IgD-negative memory B cell (primary cell): ENCODE data around the gene TECR. TPM values are rescaled to one million over a fixed set of nuclear protein-coding genes. Genes with fewer than 3 reads are reported as not detected.
A peak's percentile ranks its signal among the peaks of the same experiment; 100 is the strongest.
"Not testable (repeated sequence)": the region's sequence is repeated elsewhere in the genome, so short reads cannot be mapped to it uniquely, and the experiment has no call there.

ENCODE experiments used
- H3K27ac Mint-ChIP-seq, 3 donors: one replicate each; pipeline ENCODE4 v1.8.0; 2020 to 2022; ENCODE audit warnings: mild to moderate bottlenecking in 3 of 3, mixed read lengths in 3 of 3, moderate library complexity in 1 of 3
- H3K27me3 Mint-ChIP-seq: one replicate; pipeline ENCODE4 v1.8.0; 2021; ENCODE audit warnings: mixed read lengths
- H3K36me3 Mint-ChIP-seq: one replicate; pipeline ENCODE4 v1.8.0; 2020; ENCODE audit warnings: mild to moderate bottlenecking, mixed read lengths
- H3K4me1 Mint-ChIP-seq, 3 donors: one replicate each; pipeline ENCODE4 v1.8.0; 2020 to 2022; ENCODE audit warnings: mixed read lengths in 3 of 3, mild to moderate bottlenecking in 1 of 3
- H3K4me3 Mint-ChIP-seq, 4 donors: one replicate each; pipeline ENCODE4 v1.8.0; 2020 to 2022; ENCODE audit warnings: mild to moderate bottlenecking in 4 of 4, mixed read lengths in 4 of 4, moderate library complexity in 3 of 4
- H3K9me3 Mint-ChIP-seq, 3 donors: one replicate each; pipeline ENCODE4 v1.8.0; 2020 to 2021; ENCODE audit warnings: mixed read lengths in 3 of 3, mild to moderate bottlenecking in 1 of 3
- polyA plus RNA-seq: library from polyadenylated mRNA; unstranded; fragments of 300-500 nt; fragmentation: Illumina TruSeq; gene quantifications from one replicate; pipeline ENCODE4 v1.2.3, GENCODE V29; 2021

TECR gene
- polyA plus RNA-seq, 1 donor from 2014 or later = 145 TPM

DNA sequence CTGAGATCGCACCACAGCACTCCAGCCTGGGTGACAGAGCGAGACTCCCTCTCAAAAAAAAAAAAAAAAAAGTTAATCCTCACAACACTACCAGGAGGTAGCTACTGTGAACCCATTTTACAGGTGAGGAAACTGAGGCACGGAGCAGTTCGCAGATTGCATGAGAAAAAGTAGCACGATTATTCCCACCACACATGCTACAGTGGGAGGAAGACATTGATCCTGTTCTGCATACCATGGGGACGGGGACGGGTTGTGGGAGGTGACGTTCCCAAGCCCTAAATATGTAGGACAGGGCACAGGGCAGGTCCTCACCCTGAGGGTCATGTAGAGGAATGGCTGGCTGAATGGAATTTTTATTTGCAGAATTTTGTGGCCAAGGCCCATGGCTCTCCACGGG, 77.2 kb downstream of the TECR start:
- peaks cover 10% of the 10 kb centered on the region for H3K36me3 Mint-ChIP-seq
- no peaks in the 10 kb centered on the region for H3K9me3 Mint-ChIP-seq
- no peak overlapping the region for H3K27ac Mint-ChIP-seq
- no peak overlapping the region for H3K4me3 Mint-ChIP-seq
- peaks cover 31 to 39% (median 33%) of the 10 kb centered on the region in 3 donors for H3K4me1 Mint-ChIP-seq
- no peaks in the 10 kb centered on the region for H3K27me3 Mint-ChIP-seq

DNA sequence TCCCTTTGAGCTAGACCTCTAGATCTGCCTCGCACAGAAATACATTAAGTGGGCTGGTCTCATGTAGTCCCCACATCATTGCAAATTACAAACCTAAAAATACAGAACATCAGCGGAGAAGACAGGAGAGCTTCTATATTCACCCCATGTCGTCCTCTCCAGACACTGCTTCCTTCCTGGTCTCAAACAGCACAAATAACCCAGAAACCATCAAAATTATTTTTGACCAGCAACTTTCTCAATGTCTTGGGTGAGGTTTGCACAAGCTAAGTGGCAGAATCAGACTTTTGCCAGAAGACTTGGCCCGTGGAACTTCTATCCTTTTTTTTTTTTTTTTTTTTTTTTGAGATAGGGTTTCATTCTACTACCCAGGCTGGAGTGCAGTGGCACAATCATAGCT, 81.7 kb downstream of the TECR start:
- H3K27me3 Mint-ChIP-seq = no peaks in the 10 kb centered on the region
- peak overlapping the region in 1 of 4 donors; percentile 45 for H3K4me3 Mint-ChIP-seq
- H3K36me3 Mint-ChIP-seq = peaks cover 10% of the 10 kb centered on the region
- no peak overlapping the region for H3K27ac Mint-ChIP-seq
- H3K4me1 Mint-ChIP-seq = peaks cover 14 to 22% (median 21%) of the 10 kb centered on the region in 3 donors
- no peaks in the 10 kb centered on the region for H3K9me3 Mint-ChIP-seq

DNA sequence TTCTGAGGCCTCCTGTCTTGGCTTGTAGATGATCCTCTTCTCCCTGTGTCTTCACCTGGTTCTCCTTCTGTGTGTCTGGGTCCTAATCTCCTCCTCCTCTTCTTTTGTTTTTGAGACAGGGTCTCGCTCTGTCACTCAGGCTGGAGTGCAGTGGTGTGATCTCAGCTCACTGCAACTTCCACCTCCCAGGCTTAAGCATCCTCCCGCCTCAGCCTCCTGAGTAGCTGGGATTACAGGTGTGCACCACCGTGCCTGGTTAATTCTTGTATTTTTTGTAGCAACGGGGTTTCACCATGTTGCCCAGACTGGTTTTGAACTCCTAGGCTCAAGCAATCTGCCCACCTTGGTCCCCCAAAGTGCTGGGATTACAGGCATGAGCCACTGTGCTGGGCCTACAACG, 82.8 kb downstream of the TECR start:
- not testable (repeated sequence) for H3K4me3 Mint-ChIP-seq
- peaks cover 14 to 25% (median 20%) of the 10 kb centered on the region in 3 donors for H3K4me1 Mint-ChIP-seq

DNA sequence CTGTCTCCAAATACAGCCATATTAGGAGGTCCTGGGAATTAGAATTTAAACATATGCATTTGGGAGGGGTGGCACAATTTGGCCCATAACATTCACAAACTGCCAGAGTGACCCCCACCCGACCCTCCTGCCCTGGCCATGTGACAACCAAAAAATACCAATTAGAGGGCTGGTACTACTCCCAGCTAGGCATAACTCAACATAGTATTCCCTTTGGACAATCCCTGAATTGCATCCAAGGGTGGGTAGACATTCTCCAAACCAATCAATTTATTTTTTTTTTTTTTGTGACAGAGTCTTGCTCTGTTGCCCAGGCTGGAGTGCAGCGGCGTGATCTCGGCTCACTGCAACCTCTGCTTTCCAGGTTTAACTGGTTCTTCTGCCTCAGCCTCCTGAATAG, 83.3 kb downstream of the TECR start:
- peaks cover 0 to 1% (median 0%) of the 10 kb centered on the region in 3 donors for H3K9me3 Mint-ChIP-seq
- H3K27ac Mint-ChIP-seq = peak overlapping the region; percentile 84 to 99 (median 98)
- H3K27me3 Mint-ChIP-seq = no peaks in the 10 kb centered on the region
- peaks cover 14% of the 10 kb centered on the region for H3K36me3 Mint-ChIP-seq
- peaks cover 14 to 25% (median 20%) of the 10 kb centered on the region in 3 donors for H3K4me1 Mint-ChIP-seq
- H3K4me3 Mint-ChIP-seq = peak overlapping the region in 2 of 4 donors; percentile 51 to 54

More for the DNA sequence above, 82.8 kb downstream of the TECR start:
- H3K27me3 Mint-ChIP-seq, H3K9me3 Mint-ChIP-seq: not testable (repeated sequence)
- Mint-ChIP-seq H3K27ac (peak overlapping the region in 1 of 3 donors; percentile 84), H3K36me3 (peaks cover 14% of the 10 kb centered on the region)

DNA sequence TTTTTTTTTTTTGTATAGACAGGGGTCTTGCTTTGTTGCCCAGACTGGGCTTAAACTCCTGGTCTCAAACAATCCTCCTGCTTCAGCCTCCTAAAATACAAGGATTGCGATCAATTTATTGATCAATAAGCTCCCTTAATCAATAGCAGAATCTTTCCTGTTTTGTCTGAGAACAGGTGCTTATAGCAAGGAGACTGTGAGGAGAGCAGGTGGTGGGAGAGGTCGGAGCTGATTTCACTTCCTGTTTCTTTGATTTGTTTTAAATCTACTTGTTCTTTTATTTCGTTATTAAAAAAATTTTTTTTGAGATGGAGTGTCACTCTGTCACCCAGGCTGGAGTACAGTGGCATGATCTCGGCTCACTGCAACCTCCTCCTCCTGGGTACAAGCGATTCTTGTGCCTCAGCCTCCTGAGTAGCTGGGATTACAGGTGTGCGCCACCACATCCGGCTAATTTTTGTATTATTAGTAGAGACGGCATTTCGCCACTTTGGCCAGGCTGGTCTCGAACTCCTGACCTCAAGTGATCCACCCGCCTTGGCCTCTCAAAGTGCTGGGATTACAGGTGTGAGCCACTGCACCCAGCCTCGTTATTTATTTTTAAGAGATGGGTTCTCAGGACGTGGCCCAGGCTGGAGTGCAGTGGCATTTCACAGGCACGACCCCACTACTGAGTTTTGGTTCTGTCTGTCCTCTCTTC, 84.2 kb downstream of the TECR start:
- H3K27ac Mint-ChIP-seq = peak overlapping the region; percentile 84 to 99 (median 98)
- not testable (repeated sequence) for H3K9me3 Mint-ChIP-seq, H3K27me3 Mint-ChIP-seq
- H3K4me1 Mint-ChIP-seq = peaks cover 14 to 23% (median 16%) of the 10 kb centered on the region in 3 donors
- H3K4me3 Mint-ChIP-seq = peak overlapping the region; percentile 21 to 79 (median 62)
- H3K36me3 Mint-ChIP-seq = peaks cover 12% of the 10 kb centered on the region

DNA sequence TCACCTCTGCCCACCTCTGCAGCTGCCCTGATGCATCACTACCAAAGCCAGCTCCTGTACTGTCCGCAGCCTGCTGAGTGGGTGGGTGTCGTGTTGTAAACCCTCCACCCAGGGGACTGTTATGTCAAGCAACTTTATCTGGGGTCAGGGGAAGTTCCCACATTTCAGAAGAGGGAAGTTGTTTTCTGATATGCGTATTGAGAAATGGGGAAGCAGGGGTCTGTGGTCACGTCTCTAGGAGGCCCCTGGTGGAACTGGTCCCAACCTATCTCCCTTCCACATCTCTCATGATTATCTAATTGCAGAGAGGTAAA, 84.7 kb downstream of the TECR start:
- peaks cover 14 to 23% (median 16%) of the 10 kb centered on the region in 3 donors for H3K4me1 Mint-ChIP-seq
- peaks cover 0 to 1% (median 0%) of the 10 kb centered on the region in 3 donors for H3K9me3 Mint-ChIP-seq

More for the DNA sequence above, 84.7 kb downstream of the TECR start:
- H3K27me3 Mint-ChIP-seq = no peaks in the 10 kb centered on the region
- H3K27ac Mint-ChIP-seq = peak overlapping the region; percentile 84 to 99 (median 98)
- peak overlapping the region; percentile 21 to 79 (median 62) for H3K4me3 Mint-ChIP-seq
- H3K36me3 Mint-ChIP-seq = peaks cover 12% of the 10 kb centered on the region

Other genes with a start within 250 kb of the TECR start
- 89.3 TPM for gene ADGRE5, start 148.2 kb upstream of the TECR start, polyA plus RNA-seq
- 169 TPM for gene DDX39A, start 110.3 kb upstream of the TECR start, polyA plus RNA-seq
- 52.6 TPM for gene PKN1, start 96.3 kb upstream of the TECR start, polyA plus RNA-seq
- gene PTGER1, start 54.2 kb upstream of the TECR start, polyA plus RNA-seq = not detected
- 10.1 TPM for gene GIPC1, start 33.5 kb upstream of the TECR start, polyA plus RNA-seq
- gene DNAJB1, start 11.2 kb upstream of the TECR start, polyA plus RNA-seq = 77.1 TPM
- 224 TPM for gene NDUFB7, start 42.5 kb downstream of the TECR start, polyA plus RNA-seq
- gene CLEC17A, start 53.5 kb downstream of the TECR start, polyA plus RNA-seq = 27.0 TPM
- not detected for gene ADGRE3, start 145.2 kb downstream of the TECR start, polyA plus RNA-seq
- gene ZNF333, start 160.5 kb downstream of the TECR start, polyA plus RNA-seq = 6.2 TPM
- gene ADGRE2, start 249.0 kb downstream of the TECR start, polyA plus RNA-seq = 0.06 TPM